ENCODE results near the gene ITPK1.

DNA sequence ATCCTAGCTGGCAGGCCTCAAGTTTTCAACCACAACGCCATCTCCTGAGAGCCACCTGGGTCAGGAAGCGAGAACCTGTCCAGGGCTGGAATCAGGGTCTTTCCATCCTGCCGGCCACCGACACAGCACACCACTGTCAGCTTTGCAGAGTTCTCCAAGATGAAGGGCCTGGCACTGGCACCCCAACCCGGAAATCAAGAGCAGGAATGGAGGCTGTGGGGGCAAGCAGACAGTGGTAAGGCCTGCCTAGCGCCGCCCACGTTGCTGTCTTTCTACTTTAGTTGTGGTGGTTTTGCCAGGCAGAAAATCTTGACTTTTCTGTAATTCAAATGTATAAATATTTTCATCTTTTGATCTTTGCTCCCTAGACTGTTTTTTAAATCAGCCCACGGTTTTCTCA, 90.7 kb downstream of the ITPK1 start:
- TF ChIP-seq, protein P1, sequence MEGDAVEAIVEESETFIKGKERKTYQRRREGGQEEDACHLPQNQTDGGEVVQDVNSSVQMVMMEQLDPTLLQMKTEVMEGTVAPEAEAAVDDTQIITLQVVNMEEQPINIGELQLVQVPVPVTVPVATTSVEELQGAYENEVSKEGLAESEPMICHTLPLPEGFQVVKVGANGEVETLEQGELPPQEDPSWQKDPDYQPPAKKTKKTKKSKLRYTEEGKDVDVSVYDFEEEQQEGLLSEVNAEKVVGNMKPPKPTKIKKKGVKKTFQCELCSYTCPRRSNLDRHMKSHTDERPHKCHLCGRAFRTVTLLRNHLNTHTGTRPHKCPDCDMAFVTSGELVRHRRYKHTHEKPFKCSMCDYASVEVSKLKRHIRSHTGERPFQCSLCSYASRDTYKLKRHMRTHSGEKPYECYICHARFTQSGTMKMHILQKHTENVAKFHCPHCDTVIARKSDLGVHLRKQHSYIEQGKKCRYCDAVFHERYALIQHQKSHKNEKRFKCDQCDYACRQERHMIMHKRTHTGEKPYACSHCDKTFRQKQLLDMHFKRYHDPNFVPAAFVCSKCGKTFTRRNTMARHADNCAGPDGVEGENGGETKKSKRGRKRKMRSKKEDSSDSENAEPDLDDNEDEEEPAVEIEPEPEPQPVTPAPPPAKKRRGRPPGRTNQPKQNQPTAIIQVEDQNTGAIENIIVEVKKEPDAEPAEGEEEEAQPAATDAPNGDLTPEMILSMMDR (IDR thresholded peaks at IDR 0.05): no peak
- TF ChIP-seq POLR2A (IDR thresholded peaks at IDR 0.05): no peak
